Activated B cell treated with CpG ODN at 0.5 μM for 24 hours (primary cell): ENCODE results near the gene TYMS. TPM values are rescaled to one million over a fixed set of nuclear protein-coding genes. Genes with fewer than 3 reads are reported as not detected.

ENCODE experiments used
- ATAC-seq: fragments of 200-7000 bp; cut with Tn5 transposase; one replicate; pipeline ENCODE4 v1.10.0; 2021; ENCODE audit warnings: low read depth, mild to moderate bottlenecking, moderate library complexity
- CTCF ChIA-PET: fragments of 350-600 bp; sonication (Branson Sonifier 250); formaldehyde crosslinking; loops from one replicate; lab custom pipeline; 2021; ENCODE audit warnings: antibody characterized with exemption; lab: Charles Lee
- POLR2A ChIA-PET: fragments of 350-600 bp; sonication (Branson Sonifier 250); formaldehyde crosslinking; loops from one replicate; lab custom pipeline; 2021; ENCODE audit warnings: antibody characterized with exemption; lab: Charles Lee
- DNase-seq: peaks from one replicate; pipeline ENCODE4 v3.0.0; 2022
- H3K27ac Mint-ChIP-seq: one replicate; pipeline ENCODE4 v1.8.0; 2020; ENCODE audit warnings: mixed read lengths
- H3K27me3 Mint-ChIP-seq: one replicate; pipeline ENCODE4 v1.8.0; 2021; ENCODE audit warnings: mixed read lengths
- H3K36me3 Mint-ChIP-seq: one replicate; pipeline ENCODE4 v1.8.0; 2021; ENCODE audit warnings: low read depth, mixed read lengths
- H3K4me1 Mint-ChIP-seq: one replicate; pipeline ENCODE4 v1.8.0; 2021; ENCODE audit warnings: mixed read lengths
- H3K4me3 Mint-ChIP-seq: one replicate; pipeline ENCODE4 v1.8.0; 2020; ENCODE audit warnings: mild to moderate bottlenecking, mixed read lengths
- H3K9me3 Mint-ChIP-seq: one replicate; pipeline ENCODE4 v1.8.0; 2020; ENCODE audit warnings: mixed read lengths
- intact Hi-C: fragments of 100-400 bp; cut with micrococcal nuclease; formaldehyde crosslinking; loops from one replicate; pipeline ENCODE4 v1.15.1; 2024
- total RNA-seq: library from RNA; stranded (reverse); gene quantifications from 2 replicates; pipeline ENCODE4 v1.2.3, GENCODE V29; 2022
- TF ChIP-seq, protein P1 (sequence below): fragments of 200-600 bp; IDR thresholded peaks from one replicate; pipeline ENCODE4 v1.8.0; 2022; ENCODE audit warnings: antibody characterized with exemption, mild to moderate bottlenecking

Gene TYMS
- total RNA-seq, 1 donor from 2014 or later: 4.0 TPM

DNA sequence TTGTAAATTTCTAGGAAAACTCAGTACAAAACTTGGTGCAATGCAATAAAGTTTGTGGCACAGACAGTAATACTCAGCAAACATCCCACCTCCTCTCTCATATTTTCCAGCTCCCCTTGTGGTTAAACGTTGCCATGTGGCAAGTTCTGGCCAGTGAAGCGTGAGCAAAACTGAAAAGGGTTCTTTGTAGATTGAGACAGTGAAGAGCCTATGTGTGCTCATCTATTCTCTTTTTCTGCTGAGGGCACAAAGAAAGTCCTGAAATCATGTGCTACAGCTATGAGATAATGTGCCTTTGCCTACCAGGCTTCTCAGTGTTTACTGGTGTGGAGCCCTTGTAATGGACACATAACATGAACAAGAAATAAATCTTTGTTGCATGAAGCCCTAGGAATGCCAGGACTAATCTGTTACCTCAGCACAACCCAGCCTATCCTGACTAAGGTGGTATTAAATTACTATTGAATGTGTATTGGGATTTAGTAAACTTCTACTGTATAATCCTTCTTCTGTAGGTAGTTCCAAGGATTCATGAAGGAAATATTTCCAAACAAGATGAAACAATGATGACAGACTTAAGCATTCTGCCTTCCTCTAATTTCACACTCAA, 13.0 kb upstream of the TYMS start:
- DNase-seq: no peak
- ChIA-PET CTCF (no interaction called here), POLR2A (no interaction called here)
- ATAC-seq: no peak
- intact Hi-C loops: no loop called here
- H3K9me3 Mint-ChIP-seq: no peaks in the 10 kb centered on the region
- TF ChIP-seq, protein P1, sequence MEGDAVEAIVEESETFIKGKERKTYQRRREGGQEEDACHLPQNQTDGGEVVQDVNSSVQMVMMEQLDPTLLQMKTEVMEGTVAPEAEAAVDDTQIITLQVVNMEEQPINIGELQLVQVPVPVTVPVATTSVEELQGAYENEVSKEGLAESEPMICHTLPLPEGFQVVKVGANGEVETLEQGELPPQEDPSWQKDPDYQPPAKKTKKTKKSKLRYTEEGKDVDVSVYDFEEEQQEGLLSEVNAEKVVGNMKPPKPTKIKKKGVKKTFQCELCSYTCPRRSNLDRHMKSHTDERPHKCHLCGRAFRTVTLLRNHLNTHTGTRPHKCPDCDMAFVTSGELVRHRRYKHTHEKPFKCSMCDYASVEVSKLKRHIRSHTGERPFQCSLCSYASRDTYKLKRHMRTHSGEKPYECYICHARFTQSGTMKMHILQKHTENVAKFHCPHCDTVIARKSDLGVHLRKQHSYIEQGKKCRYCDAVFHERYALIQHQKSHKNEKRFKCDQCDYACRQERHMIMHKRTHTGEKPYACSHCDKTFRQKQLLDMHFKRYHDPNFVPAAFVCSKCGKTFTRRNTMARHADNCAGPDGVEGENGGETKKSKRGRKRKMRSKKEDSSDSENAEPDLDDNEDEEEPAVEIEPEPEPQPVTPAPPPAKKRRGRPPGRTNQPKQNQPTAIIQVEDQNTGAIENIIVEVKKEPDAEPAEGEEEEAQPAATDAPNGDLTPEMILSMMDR: no peak
- H3K27ac Mint-ChIP-seq: no peak overlapping the region
- H3K4me3 Mint-ChIP-seq: no peak overlapping the region
- peaks cover 4% of the 10 kb centered on the region for H3K27me3 Mint-ChIP-seq
- H3K36me3 Mint-ChIP-seq: no peaks in the 10 kb centered on the region
- no peaks in the 10 kb centered on the region for H3K4me1 Mint-ChIP-seq

DNA sequence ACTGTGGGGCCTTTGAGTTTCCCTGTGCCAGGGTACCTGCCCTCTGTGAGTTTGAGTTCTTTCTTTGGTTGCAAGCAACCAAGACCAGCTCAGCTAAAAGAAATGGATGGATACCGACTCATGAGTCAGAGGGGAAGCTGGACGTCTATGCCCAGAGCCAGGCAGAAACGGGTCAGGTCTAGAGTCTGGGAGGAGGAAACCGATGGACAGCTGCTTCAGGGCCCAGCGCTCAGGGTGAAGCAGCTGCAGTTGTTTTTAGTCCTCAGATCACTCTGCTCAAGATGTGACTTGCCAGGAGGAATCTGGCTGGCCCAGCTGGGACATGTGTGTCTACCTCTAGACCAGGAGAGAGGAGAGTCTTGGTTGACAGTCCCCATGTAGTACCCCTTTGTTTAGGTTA, 10.1 kb upstream of the TYMS start:
- intact Hi-C loops: no loop called here
- TF ChIP-seq, protein P1: no peak
- Mint-ChIP-seq H3K36me3 (no peaks in the 10 kb centered on the region), H3K27me3 (peaks cover 6% of the 10 kb centered on the region), H3K9me3 (no peaks in the 10 kb centered on the region), H3K4me3 (no peak overlapping the region), H3K27ac (no peak overlapping the region), H3K4me1 (peaks cover 7% of the 10 kb centered on the region)
- ChIA-PET POLR2A (no interaction called here), CTCF (no interaction called here)
- no peak for DNase-seq
- ATAC-seq: no peak

DNA sequence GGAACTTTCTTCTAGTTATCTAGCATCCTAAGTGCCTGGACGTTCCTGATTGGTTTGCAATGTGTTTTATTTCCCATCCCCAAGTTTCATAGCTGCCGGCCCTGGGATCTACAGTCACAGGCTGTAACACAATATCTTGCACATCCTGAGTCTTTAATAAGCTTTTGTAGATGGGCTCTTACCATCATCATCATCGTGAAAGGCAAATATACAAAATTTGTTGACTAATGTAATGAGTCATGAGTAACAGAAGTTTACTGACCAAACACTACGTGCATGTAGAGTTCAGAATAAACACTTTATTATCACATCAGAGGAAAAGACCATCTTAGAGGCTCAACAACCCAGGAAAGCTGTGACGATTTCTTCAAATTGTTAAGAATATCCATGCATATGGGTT, 8.1 kb upstream of the TYMS start:
- Mint-ChIP-seq H3K27ac (no peak overlapping the region), H3K4me3 (no peak overlapping the region), H3K4me1 (peaks cover 7% of the 10 kb centered on the region), H3K27me3 (peaks cover 5% of the 10 kb centered on the region), H3K9me3 (no peaks in the 10 kb centered on the region), H3K36me3 (no peaks in the 10 kb centered on the region)
- ChIA-PET POLR2A (no interaction called here), CTCF (no interaction called here)
- TF ChIP-seq, protein P1: no peak
- DNase-seq (no peak), ATAC-seq (no peak)
- intact Hi-C loops: no loop called here

DNA sequence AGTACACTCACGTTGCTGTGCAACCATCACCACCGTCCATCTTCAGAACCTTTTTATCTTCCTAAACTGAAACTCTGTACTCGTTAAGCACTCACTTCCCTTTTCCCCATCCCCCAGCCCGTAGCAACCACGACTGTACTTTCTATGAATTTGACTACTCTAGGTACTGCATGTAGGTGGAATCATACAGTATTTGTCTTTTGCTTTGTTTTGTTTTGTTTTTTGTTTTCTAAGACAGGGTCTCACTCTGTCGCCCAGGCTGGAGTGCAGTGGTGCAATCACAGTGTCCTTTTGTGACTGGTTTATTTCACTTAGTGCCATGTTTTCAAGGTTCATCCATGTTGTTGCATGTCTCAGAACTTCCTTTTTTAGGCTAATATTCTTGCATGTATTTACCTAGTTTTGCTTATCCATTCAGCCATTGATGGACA, 7.0 kb upstream of the TYMS start:
- intact Hi-C loops: no loop called here
- peaks cover 7% of the 10 kb centered on the region for H3K4me1 Mint-ChIP-seq
- no peak for DNase-seq
- ChIA-PET POLR2A (no interaction called here), CTCF (no interaction called here)
- no peaks in the 10 kb centered on the region for H3K9me3 Mint-ChIP-seq
- TF ChIP-seq, protein P1: no peak
- peaks cover 4% of the 10 kb centered on the region for H3K27me3 Mint-ChIP-seq
- H3K4me3 Mint-ChIP-seq: peak overlapping the region; percentile 9
- peak; percentile 67 for ATAC-seq
- H3K27ac Mint-ChIP-seq: no peak overlapping the region
- H3K36me3 Mint-ChIP-seq: no peaks in the 10 kb centered on the region

DNA sequence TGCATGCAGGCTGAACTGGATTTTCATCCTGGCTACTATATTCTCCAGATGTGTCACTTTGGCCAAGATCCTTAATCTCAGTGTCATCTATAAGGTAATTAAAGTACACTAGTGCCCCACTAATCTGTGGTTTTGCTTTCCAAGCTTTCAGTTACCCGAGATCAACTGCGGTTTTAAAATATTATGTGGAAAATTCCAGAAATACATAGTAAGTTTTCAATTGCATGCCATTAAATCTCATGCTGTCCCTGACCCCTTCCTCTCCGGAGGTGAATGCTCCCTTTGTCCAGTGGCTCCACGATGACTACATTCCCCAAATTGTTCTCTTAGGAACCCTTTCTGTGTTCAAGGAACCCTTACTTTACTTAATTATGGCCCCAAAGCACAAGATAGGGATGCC, 5.3 kb upstream of the TYMS start:
- TF ChIP-seq, protein P1: no peak
- H3K4me3 Mint-ChIP-seq: no peak overlapping the region
- H3K9me3 Mint-ChIP-seq: no peaks in the 10 kb centered on the region
- H3K4me1 Mint-ChIP-seq: peaks cover 10% of the 10 kb centered on the region
- ChIA-PET POLR2A (no interaction called here), CTCF (no interaction called here)
- H3K27me3 Mint-ChIP-seq: peaks cover 12% of the 10 kb centered on the region
- H3K27ac Mint-ChIP-seq: no peak overlapping the region
- DNase-seq (no peak), ATAC-seq (no peak)
- no peaks in the 10 kb centered on the region for H3K36me3 Mint-ChIP-seq
- intact Hi-C loops: no loop called here
